A549 (cell line): ENCODE measurements around the gene ZC3H11A.

Source experiments
- BHLHE40 ChIP-seq: IDR thresholded peaks from 2 replicates; pipeline ENCODE4 v1.6.1; 2012; ENCODE audit warnings: low read depth, low read length, inconsistent platforms
- CTCF ChIP-seq: fragments of >200 bp; sonication (Bioruptor Twin); formaldehyde crosslinking; IDR thresholded peaks from 3 replicates; pipeline ENCODE4 v1.5.1; 2016
- EHMT2 ChIP-seq: fragments of 200-600 bp; sonication (generic); IDR thresholded peaks from 2 replicates; pipeline ENCODE4 v1.6.1; 2016; ENCODE audit warnings: antibody characterized with exemption, low read depth, mild to moderate bottlenecking, moderate library complexity
- ELK1 ChIP-seq: fragments of 150-350 bp; IDR thresholded peaks from 2 replicates; pipeline ENCODE4 v1.6.1; 2014; ENCODE audit warnings: low read depth, mild to moderate bottlenecking, low read length
- HEYL ChIP-seq: fragments of 250-450 bp; sonication (Bioruptor Pico); IDR thresholded peaks from 2 replicates; pipeline ENCODE4 v1.8.0; 2021; ENCODE audit warnings: mild to moderate bottlenecking, moderate library complexity
- MAFK ChIP-seq: fragments of 450-650 bp; IDR thresholded peaks from 2 replicates; pipeline ENCODE4 v1.6.1; 2014; ENCODE audit not compliant: partially characterized antibody
- MAZ ChIP-seq: fragments of 150-350 bp; IDR thresholded peaks from 2 replicates; pipeline ENCODE4 v1.6.1; 2014; ENCODE audit warnings: antibody characterized with exemption, low read depth, low read length, borderline replicate concordance
- NFE2L2 ChIP-seq: fragments of 150-350 bp; conservative IDR thresholded peaks from 2 replicates; pipeline ENCODE4 v1.6.1; 2014; ENCODE audit warnings: low read length
- NR3C1 ChIP-seq: fragments of >200 bp; sonication (Bioruptor Twin); formaldehyde crosslinking; IDR thresholded peaks from 3 replicates; pipeline ENCODE4 v1.6.1; 2017
- POLR2A ChIP-seq: IDR thresholded peaks from 2 replicates; pipeline ENCODE4 v1.6.1; 2012; ENCODE audit warnings: mild to moderate bottlenecking, low read length
- REST ChIP-seq: fragments of 200-600 bp; sonication (generic); IDR thresholded peaks from 2 replicates; pipeline ENCODE4 v1.6.1; 2016; ENCODE audit warnings: antibody characterized with exemption, mild to moderate bottlenecking, moderate library complexity
- ZFP36 ChIP-seq: fragments of 450-650 bp; IDR thresholded peaks from 2 replicates; pipeline ENCODE4 v1.6.1; 2014; ENCODE audit warnings: borderline replicate concordance; ENCODE audit not compliant: partially characterized antibody
- TF ChIP-seq, protein P1 (sequence below): fragments of 450-650 bp; IDR thresholded peaks from 2 replicates; pipeline ENCODE4 v1.6.1; 2014; ENCODE audit warnings: antibody characterized with exemption

DNA sequence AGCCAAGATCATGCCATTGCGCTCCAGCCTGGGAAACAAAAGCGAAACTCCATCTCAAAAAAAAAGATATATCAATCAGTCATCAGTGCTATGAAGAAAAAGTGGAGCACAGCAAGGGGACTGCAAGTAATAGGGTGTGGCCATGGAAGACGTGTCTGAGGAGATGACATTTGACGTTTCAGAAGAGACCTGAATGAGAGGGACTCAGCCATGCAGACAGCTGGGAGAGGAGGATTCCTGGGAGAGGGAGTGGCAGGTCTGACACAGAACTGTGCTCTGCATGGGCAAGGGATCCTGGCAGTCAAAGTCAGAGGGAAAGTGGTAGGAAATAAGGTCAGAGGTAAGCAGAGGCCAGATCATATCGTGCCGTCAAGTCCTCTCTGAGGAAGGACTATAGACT, 27.2 kb upstream of the ZC3H11A start:
- no peak for TF ChIP-seq HEYL (CRISPR knock-in tag)
- no peak for TF ChIP-seq CTCF
- TF ChIP-seq NR3C1 = no peak
- TF ChIP-seq REST = no peak
- TF ChIP-seq EHMT2 = no peak
- TF ChIP-seq POLR2A = no peak
- no peak for TF ChIP-seq MAZ
- TF ChIP-seq ZFP36 = no peak
- TF ChIP-seq NFE2L2 = no peak
- TF ChIP-seq, protein P1, sequence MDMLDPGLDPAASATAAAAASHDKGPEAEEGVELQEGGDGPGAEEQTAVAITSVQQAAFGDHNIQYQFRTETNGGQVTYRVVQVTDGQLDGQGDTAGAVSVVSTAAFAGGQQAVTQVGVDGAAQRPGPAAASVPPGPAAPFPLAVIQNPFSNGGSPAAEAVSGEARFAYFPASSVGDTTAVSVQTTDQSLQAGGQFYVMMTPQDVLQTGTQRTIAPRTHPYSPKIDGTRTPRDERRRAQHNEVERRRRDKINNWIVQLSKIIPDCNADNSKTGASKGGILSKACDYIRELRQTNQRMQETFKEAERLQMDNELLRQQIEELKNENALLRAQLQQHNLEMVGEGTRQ = no peak
- TF ChIP-seq BHLHE40 = no peak
- TF ChIP-seq ELK1 = no peak
- TF ChIP-seq MAFK = no peak
